Left renal cortex interstitium (tissue), 4 donors: ENCODE data around the gene AHNAK. TPM values are rescaled to one million over a fixed set of nuclear protein-coding genes. Genes with fewer than 3 reads are reported as not detected.
"Not testable (repeated sequence)": the region's sequence is repeated elsewhere in the genome, so short reads cannot be mapped to it uniquely, and the experiment has no call there.

ENCODE experiments used
- DNase-seq, 4 donors: peaks; one replicate each; pipeline ENCODE4 v3.0.0-alpha.2; 2013; ENCODE audit warnings: low read depth in 4 of 4, low spot score in 2 of 4, missing footprints in 1 of 4
- polyA plus RNA-seq, 4 donors: library from polyadenylated mRNA; unstranded; fragments of 120-200 nt; gene quantifications; one replicate each; pipeline ENCODE4 v1.2.1, GENCODE V29; 2013; ENCODE audit not compliant: insufficient read length in 4 of 4

AHNAK gene, protein sequence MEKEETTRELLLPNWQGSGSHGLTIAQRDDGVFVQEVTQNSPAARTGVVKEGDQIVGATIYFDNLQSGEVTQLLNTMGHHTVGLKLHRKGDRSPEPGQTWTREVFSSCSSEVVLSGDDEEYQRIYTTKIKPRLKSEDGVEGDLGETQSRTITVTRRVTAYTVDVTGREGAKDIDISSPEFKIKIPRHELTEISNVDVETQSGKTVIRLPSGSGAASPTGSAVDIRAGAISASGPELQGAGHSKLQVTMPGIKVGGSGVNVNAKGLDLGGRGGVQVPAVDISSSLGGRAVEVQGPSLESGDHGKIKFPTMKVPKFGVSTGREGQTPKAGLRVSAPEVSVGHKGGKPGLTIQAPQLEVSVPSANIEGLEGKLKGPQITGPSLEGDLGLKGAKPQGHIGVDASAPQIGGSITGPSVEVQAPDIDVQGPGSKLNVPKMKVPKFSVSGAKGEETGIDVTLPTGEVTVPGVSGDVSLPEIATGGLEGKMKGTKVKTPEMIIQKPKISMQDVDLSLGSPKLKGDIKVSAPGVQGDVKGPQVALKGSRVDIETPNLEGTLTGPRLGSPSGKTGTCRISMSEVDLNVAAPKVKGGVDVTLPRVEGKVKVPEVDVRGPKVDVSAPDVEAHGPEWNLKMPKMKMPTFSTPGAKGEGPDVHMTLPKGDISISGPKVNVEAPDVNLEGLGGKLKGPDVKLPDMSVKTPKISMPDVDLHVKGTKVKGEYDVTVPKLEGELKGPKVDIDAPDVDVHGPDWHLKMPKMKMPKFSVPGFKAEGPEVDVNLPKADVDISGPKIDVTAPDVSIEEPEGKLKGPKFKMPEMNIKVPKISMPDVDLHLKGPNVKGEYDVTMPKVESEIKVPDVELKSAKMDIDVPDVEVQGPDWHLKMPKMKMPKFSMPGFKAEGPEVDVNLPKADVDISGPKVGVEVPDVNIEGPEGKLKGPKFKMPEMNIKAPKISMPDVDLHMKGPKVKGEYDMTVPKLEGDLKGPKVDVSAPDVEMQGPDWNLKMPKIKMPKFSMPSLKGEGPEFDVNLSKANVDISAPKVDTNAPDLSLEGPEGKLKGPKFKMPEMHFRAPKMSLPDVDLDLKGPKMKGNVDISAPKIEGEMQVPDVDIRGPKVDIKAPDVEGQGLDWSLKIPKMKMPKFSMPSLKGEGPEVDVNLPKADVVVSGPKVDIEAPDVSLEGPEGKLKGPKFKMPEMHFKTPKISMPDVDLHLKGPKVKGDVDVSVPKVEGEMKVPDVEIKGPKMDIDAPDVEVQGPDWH (N-terminal part only)
- 100 to 1,000 TPM; 182 to 215 (median 196) TPM for polyA plus RNA-seq

DNA sequence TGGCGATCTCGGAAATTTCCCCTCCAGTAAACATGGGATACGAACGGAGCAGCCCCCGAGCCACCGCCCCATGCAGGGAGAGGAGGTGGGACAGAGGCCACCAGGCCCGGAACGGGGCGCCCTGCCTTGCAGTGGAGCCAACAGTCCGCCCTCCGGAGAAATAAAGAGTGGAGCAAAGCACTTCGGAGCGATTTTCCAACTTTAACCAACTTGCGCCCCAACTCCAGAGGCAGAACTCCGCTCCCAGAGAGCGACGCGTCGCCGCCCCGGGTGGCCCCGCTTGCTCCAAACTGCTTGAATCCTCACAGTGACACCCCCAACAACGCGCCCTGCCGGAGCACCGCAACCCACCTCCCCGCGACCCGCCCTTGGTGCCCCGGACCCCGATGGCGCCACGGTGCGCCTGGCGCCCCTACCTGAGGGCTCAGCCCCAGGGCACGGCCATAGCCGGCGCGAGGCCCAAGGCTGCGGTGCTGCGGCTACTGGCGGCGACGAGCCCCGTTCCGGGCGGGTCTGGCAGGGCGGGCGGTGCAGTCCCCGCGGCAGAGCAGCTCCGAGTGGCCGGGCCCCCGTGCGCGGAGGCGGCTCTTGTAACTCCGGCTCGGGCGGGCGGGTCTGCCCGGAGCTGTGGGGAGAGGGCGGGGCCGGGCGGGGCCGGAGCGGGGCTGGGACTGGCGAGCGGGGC is at the start of gene AHNAK:
Gene AHNAK, minus strand, starts transcription at position 563 of the 685 bp plus-strand sequence. CDS start 10,708 bp downstream, outside the sequence.
- DNase-seq: no peak

DNA sequence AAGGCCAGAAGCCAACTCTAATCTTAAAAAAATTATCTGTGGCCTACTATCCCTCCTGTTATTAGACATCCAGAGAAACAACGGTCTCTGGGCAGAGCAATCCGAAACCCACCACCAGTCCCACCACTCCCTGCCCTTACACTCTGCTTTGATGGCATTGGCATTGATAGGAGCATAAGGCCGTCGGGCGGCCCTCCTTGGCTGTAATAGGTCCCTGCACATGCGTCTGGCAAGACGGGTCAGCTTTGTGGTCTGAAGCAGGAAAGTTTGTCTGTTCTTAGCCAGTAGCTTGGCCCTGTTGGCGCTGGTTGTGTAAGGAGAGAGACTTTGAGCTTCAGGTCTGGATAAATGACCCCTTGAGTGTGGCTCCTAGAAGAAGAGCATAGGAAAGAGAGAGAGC is 48.5 kb upstream of the AHNAK start:
- DNase-seq: no peak

DNA sequence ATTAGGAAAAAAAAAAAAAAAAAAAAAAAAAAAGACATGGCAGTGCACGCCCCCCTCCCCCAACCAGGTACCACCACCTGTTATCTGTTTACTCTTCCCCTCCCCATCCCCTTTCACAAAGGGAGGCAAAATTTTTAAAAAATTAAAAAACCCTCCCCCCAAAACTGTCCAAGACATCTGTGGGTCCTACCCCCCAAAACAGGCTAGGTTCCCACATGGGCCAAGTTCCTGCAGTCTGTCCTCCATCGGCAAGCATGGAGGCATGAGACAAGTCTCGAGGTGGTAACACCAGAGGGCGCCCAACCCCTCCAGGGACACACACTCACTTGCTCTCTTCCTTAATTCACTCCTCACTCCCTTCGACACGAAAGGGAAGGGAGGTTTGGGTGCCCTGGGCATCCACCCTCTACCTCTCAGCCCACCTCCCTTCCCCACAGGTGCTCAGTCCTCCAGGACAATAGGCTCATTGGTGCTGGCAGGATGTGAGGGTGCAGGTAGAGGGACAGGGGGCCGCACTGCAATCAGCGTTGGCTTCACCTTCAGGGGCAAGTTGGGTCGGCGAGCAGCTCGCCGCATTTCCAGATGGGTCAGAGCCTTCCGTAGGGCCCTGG is 46.9 kb upstream of the AHNAK start:
- DNase-seq: peak in 1 of 4 donors; percentile 49

DNA sequence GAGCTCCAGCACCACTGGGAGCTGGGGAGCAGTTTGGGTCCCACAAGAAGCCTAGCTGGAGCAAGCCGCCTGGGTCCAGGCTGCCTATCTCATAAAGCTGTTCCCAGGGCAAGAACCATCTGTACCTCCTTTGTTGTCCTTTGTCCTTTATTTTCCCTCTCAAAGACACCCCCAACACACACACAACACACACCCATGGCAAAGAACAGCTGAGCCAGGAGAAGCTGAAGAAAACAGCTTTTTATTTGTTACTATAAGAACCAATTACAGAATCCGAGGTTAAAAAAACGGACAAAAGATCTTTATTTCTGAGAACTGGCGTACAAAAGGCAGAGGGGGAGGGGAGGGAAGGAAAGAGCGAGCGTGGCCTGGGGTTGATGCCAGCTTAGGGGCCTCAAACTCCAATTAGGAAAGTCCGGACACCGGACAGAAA is 46.4 kb upstream of the AHNAK start:
- no peak for DNase-seq

DNA sequence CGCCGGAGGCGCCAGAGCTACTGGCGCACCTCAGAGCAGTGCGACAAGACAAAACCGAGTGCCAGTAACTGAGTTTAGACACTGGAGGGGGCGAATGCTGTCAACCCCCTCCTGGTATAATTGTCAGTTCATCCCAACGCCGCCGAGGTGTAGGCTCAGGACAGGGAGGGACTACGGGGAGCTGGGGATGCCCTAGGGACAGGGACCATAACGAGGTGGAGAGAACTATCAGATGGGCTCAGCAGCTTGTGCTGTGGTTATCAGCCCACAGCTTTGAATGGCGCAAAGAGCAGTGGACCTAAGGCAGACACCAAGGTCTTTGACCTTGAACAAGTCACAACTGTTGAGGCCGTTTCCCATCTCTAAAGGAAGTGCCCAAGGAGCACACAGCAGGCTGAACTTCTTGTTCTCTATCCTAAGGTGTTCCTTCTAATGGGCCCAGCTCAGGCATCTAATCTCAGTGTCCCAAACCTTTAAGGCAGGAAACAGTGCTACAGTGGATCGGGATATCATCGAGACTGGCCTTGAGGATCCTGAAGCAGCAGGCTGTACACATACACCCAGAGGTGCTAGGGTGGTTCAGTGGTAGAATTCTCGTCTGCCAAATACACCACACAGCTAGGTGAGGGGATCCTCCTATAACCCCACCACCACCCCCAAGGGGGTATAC is 45.7 kb upstream of the AHNAK start:
- no peak for DNase-seq

DNA sequence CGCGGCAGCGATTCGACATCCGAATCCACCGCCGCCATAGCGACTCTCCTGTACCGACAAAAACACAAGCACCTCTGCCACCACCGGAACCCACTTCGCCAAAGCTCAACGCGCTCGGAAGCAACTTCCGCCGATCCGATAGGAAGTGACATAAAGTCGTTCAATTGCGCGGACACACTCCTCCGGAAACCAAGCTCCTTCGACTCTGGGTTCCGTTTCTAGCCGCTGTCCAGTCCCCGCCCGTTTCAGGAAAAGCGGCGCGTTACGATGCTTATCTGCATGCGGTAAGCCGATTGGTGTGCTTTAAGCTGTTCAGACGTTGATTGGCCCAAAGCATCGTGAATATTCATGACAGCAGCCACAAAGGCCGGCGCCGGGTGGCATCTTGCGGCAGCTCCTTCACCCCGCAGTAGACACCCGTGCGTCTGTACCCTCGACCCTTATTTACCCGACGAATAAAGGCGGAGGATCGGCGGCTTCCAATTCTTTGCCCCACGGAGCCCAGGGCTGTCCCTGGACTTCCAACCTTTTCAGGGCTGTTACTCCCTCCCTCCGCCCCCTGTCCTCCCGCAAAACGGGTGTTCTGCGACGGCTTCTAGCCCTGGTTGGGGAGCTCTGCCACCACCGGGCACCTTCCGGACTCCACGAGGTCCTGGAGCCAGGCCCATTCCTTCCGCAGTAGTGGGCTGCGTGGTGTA is 45.0 kb upstream of the AHNAK start, which contains the start of gene TUT1:
Gene TUT1, minus strand, starts transcription at position 76 of the 698 bp plus-strand sequence. Its CDS starts 38 bp downstream, at position 38.
- peak; percentile 96 to 99 (median 98) for DNase-seq

DNA sequence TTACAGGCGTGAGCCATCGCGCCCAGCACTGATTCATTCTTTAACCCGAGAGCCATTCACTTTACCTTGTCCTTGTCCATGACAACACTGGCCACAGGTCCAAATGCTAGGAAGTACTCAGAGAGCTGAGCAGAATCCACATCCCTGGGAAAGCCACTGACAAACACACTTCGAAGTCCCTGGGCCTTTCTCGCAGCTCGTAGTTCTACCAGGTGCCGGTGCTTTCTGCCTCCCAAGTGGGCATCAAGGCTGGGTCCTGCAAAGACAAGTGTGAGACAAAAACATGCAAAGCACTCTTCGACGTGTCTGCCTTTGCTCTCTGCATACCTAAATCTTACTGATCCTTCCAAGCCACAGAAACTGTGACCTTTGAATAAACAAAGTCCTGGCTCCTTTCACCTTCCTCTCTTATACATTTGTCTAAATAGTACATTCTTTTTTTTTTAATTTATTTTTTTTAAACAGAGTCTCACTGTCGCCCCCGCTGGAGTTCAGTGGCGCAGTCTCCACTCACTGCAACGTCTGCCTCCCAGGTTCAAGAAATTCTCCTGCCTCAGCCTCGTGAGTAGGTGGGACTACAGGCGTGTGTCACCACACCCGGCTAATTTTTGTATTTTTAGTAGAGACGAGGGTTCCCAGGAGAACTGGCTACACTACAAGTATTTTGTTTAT is 42.5 kb upstream of the AHNAK start:
- DNase-seq: no peak

DNA sequence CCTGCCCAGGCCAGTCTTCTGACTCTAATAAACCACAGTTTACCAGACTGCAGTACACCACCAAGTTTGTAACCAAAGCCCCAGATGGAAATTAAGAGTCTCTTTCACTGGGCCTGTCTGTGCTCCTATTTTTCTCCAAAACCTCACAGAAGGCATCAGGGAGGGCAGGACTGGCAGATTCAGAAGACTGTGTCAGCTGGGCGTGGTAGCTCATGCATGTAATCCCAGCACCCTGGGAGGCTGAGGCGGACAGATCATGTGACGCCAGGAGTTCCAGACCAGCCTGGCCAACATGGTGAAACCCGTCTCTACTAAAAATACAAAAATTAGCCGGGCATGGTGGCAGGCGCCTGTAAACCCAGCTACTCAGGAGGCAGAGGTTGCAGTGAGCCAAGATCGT is 38.8 kb upstream of the AHNAK start:
- DNase-seq: not testable (repeated sequence)

DNA sequence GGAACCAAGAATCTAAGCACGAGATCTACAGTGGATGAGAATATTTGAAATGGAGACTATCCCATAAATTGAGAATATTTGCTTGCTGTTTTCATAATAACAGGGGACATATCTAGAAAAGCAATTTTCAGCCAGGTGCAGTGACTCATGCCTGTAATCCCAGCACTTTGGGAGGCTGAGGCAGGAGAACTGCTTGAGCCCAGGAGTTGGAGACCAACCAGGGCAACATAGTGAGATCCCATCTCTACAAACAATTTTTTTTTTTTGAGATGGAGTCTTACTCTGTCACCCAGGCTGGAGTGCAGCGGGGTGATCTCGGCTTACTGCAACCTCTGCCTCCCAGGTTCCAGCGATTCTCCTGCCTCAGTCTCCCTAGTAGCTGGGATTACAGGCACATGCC is 35.1 kb upstream of the AHNAK start:
- not testable (repeated sequence) for DNase-seq

DNA sequence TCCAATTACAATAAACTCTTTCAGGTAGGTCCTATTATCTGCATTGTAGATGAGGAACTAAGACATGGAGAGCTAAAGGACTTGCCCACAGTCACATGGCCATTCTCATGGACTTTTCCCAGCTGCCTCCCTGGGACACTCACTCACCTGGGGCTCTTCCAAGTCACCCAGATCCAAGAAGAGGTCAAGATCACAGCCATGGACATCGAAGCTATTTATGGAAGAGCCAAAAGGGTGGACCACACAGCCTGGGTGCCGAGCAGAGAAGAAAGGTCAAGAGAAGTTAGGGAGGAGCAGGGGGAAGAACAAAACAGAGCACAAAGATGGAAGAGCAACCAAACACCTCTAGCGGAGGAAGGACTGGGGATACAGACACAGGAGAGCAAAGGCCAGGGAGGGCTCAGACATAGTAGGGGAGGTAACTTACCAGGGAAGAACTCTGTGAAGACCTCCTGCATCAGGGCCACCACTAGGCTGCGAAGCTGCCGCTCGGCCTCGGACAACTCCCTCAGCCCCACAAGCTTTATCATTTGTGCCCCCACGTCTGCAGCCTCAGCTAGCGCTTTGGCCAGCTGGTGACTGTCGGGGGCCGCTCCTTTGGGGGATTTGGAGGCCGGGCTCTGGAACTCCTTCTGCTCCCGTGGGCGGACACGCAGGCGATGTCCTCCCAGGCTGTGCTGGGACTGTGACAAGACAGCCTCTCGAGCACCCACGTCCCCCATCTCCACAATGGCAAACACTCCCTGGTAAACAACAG is 34.5 kb upstream of the AHNAK start:
- no peak for DNase-seq

DNA sequence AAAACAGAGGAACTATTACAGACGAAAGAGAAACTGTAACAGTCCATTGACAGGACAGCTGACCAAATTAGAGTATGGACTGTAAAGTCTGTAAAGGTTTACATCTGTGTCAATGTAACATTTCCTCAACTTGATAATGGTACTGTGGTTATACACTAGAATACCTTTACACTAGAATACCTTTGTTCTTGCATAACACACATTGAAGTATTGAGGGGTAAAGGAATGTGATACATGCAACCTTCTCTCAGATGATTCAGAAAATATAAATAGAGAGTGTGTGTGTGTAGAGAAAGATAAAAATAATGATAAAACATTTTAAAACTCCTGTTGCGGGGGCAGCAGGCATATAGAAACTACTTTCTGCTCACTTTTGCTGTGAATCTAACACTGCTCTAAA is 32.6 kb upstream of the AHNAK start:
- no peak for DNase-seq

DNA sequence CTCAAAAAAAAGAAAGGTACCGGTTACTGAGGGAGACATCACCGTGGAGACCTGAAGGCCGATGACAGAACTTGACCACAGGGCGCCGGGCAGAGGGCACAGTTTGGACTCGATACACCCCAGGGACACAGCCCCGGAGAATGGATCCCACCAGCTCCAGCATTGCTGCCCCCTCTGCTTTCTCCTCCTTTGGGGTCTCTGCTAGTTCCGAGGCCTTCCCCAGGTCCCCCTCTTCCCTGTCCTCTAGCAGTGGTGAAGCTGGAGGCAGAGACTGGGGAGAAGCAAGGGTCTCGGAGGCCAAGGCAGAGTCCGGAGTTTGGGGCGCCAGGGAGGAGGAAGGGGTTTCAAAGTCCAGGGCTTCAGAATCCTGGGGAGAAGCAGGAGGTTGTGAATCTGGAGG is 31.9 kb upstream of the AHNAK start:
- DNase-seq: no peak

DNA sequence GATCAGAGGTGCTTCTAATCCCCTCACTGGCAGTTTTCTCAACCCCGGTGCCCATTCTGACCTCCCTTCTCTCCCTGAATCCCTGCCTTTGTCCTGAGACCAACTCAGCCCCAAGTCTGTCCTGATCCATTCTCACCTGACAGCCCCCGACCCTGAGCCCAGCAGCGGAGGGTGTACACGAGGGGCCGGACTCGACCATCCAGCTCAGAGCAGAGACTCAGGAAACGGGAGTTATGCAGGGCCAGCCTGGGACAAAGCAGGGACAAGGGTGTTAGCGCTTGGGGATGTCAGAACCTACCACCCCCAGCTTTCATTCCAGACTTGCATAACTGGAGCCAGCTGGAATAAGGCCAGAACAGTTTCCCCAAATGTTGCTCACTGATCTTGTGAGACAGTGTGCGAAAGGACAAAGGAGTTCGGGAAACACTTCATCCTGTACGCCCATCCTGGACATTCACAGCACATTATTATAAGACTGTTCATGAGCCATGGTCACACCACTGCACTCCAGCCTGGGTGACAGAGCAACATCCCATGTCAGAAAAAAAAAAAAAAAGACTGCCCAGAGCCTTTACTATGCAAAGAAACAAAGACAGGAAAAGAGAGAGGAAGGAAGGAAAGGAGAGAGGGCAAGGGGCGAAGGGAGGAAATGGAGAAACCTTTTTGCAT is 30.6 kb upstream of the AHNAK start:
- no peak for DNase-seq

DNA sequence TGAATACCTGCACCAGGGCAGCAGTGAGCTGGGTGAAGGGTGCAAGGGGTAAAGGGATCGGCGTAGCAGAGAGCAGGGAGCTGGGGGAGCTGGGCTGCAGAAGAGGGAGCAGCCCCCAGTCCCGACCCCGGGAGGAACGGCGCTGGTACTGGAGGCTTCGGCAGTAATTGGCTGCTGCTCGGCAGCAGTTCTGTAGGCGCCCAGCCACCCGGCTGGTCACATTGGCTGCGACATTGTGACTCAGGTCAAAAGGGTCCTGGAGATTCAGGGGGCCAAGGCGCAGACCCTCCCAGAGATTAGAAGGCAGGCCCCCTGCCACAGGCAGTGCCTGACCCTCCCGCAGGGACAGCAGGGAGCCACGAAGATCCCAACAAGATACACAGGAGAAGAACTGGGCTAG is 29.2 kb upstream of the AHNAK start:
- DNase-seq: no peak

DNA sequence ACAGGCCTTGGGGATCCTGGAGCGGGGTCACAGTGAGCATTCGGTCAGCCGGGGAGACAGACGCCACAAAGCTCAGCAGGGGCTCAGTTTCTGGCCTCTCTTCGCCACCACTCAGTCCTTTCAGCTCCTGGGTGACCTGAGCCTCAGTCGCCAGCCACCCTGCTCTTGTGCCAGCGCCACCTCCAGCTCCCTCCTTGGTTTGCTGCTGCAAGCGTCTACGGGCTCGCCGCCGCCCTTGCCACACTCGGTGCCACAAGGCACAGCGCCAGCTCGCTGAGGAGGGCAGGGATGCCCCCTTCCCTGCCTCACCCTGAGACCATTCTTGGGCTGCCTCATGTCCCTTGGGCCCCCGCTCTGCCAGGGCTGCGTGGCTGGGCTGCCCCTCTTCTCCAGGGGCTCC is 28.6 kb upstream of the AHNAK start:
- DNase-seq: no peak

DNA sequence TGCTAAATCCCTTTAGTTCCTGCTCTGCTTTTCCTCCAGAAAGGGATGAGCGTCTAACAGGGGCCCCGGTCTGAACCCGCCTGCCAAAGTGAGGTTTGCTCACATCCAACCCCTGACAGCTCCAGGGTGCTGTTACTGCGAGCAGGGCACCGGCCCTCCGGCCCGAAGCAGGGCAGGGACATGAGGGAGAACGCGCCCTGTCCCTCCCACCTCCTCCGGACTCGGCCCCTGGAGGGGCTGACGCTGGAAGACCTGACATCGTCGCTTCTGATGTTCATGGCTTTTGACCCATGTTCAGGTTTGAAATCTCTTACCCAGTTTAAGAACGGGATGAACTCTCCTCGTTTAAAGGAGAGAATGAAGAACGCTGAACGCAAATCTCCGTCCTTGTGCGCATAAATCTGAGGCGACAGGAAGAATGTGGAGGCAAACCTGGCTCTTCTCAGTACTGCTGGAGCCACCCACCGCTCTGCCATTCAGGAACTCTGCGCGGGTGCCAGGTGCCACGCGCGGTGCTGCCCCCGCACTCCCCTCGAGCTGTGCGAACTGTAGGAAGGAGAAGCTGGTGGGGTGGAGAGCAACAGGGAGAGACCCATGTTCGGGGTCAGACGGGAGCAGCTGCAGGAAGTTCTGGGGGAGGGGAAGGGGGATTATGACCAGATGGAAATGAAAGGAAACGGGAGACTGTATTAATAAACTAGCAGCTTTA is 27.9 kb upstream of the AHNAK start:
- DNase-seq: peak in 1 of 4 donors; percentile 43
